ENCODE measurements around the gene NRCAM.
A peak's percentile ranks its signal among the peaks of the same experiment; 100 is the strongest.

DNA sequence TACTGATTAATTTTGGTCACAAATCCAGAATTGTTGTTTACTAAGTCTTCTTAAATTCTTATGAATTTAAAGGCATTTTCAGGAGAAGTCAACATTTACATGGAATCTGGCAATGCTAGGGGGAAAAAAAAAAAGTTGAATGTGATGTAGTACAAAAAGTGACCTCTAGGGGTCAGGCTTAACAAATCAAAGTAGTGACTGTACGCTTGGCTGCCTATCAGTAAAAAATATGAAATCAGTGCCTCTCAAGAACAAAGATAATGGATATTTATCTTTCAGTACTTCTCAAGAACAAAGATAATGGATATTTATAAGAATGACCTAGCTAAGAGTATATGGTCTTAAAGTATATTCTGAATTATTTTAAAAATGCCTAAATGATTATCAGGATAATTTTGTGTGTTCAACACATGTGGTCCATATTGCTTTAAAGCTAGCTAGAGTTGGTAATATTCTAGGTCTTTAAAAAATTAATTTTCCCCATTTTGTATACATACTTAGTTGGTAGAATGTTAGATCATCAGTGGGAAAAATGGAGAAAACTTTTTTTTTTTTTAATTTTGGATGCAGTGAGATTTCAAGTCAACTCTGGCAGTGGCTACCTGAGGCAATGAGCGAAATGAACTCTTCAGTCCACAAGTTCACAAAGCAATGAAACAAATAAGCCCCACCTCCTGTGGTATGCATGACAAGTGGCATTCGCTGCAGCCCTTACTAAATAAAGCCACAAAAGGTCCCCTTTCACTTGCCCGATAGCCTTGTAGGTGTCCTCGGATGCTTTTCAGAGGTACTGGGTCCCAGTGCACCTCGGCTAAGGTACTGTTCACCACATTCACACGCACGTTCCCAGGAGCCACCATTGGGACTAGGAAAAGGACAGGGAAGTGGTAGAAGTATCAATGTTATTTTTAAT lies 274.9 kb downstream of the NRCAM start:
- TF ChIP-seq, protein P1, sequence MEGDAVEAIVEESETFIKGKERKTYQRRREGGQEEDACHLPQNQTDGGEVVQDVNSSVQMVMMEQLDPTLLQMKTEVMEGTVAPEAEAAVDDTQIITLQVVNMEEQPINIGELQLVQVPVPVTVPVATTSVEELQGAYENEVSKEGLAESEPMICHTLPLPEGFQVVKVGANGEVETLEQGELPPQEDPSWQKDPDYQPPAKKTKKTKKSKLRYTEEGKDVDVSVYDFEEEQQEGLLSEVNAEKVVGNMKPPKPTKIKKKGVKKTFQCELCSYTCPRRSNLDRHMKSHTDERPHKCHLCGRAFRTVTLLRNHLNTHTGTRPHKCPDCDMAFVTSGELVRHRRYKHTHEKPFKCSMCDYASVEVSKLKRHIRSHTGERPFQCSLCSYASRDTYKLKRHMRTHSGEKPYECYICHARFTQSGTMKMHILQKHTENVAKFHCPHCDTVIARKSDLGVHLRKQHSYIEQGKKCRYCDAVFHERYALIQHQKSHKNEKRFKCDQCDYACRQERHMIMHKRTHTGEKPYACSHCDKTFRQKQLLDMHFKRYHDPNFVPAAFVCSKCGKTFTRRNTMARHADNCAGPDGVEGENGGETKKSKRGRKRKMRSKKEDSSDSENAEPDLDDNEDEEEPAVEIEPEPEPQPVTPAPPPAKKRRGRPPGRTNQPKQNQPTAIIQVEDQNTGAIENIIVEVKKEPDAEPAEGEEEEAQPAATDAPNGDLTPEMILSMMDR (IDR thresholded peaks at IDR 0.05; ENCODE audit: insufficient read depth, low read depth, low read length) = peak; percentile 70
- TF ChIP-seq EZH2 (IDR thresholded peaks at IDR 0.05; ENCODE audit: insufficient read depth, low read length) = no peak
